H9 (cell line): ENCODE measurements around the gene ATRN. TPM values are rescaled to one million over a fixed set of nuclear protein-coding genes. Genes with fewer than 3 reads are reported as not detected.

Experiments used
- DNase-seq: peaks from one replicate; pipeline ENCODE4 v3.0.0-alpha.2; 2017
- H2AFZ ChIP-seq: one replicate; pipeline ENCODE4 v1.6.1; 2013; ENCODE audit warnings: mild to moderate bottlenecking, low read length, control low read depth, moderate library complexity
- H2AK5ac ChIP-seq: 2 replicates; pipeline ENCODE4 v1.6.1; 2013; ENCODE audit warnings: low read length, control low read depth, mixed read lengths; ENCODE audit not compliant: insufficient read length
- H2BK120ac ChIP-seq: one replicate; pipeline ENCODE4 v1.6.1; 2013; ENCODE audit warnings: low read depth, mild to moderate bottlenecking, low read length, control low read depth, inconsistent platforms; ENCODE audit not compliant: poor library complexity, severe bottlenecking
- H2BK12ac ChIP-seq: 2 replicates; pipeline ENCODE4 v1.6.1; 2013; ENCODE audit warnings: low read length, control low read depth, mixed read lengths, low read depth; ENCODE audit not compliant: insufficient read length
- H2BK15ac ChIP-seq: 2 replicates; pipeline ENCODE4 v1.6.1; 2013; ENCODE audit warnings: low read depth, low read length, control low read depth
- H2BK20ac ChIP-seq: one replicate; pipeline ENCODE4 v1.6.1; 2013; ENCODE audit warnings: low read depth, mild to moderate bottlenecking, low read length, control low read depth, inconsistent platforms; ENCODE audit not compliant: poor library complexity, severe bottlenecking
- H2BK5ac ChIP-seq: 2 replicates; pipeline ENCODE4 v1.6.1; 2013; ENCODE audit warnings: low read length, control low read depth, mixed read lengths; ENCODE audit not compliant: insufficient read length
- H3K14ac ChIP-seq: 2 replicates; pipeline ENCODE4 v1.6.1; 2013; ENCODE audit warnings: low read length, control low read depth; ENCODE audit not compliant: insufficient read depth
- H3K18ac ChIP-seq: 2 replicates; pipeline ENCODE4 v1.6.1; 2013; ENCODE audit warnings: low read depth, mild to moderate bottlenecking, mixed read lengths, low read length, control low read depth; ENCODE audit not compliant: insufficient read length
- H3K23ac ChIP-seq: 2 replicates; pipeline ENCODE4 v1.6.1; 2013; ENCODE audit warnings: low read length, control low read depth, mixed read lengths, low read depth; ENCODE audit not compliant: insufficient read length
- H3K23me2 ChIP-seq: 2 replicates; pipeline ENCODE4 v1.6.1; 2013; ENCODE audit warnings: low read depth, mild to moderate bottlenecking, mixed read lengths, low read length, control low read depth; ENCODE audit not compliant: insufficient read length, poor library complexity, severe bottlenecking
- H3K27ac ChIP-seq: 2 replicates; pipeline ENCODE4 v1.5.1; 2013; ENCODE audit warnings: low read length, control low read depth, mixed read lengths, low read depth; ENCODE audit not compliant: insufficient read length
- H3K27me3 ChIP-seq: 2 replicates; pipeline ENCODE4 v1.6.1; 2013; ENCODE audit warnings: low read length, control low read depth, inconsistent platforms; ENCODE audit not compliant: insufficient read depth
- H3K4ac ChIP-seq: 2 replicates; pipeline ENCODE4 v1.6.1; 2013; ENCODE audit warnings: low read depth, mild to moderate bottlenecking, control low read depth, inconsistent platforms, low read length, moderate library complexity
- H3K4me1 ChIP-seq: 2 replicates; pipeline ENCODE4 v1.6.1; 2013; ENCODE audit warnings: low read length, control low read depth, inconsistent platforms; ENCODE audit not compliant: insufficient read depth
- H3K4me2 ChIP-seq: 2 replicates; pipeline ENCODE4 v1.6.1; 2013; ENCODE audit warnings: low read length, control low read depth, mixed read lengths; ENCODE audit not compliant: insufficient read length, insufficient read depth
- H3K56ac ChIP-seq: 2 replicates; pipeline ENCODE4 v1.6.1; 2013; ENCODE audit warnings: low read depth, mild to moderate bottlenecking, mixed read lengths, low read length, control low read depth; ENCODE audit not compliant: insufficient read length
- H3K79me1 ChIP-seq: 2 replicates; pipeline ENCODE4 v1.6.1; 2013; ENCODE audit warnings: low read depth, mild to moderate bottlenecking, moderate library complexity, low read length, control low read depth, inconsistent platforms; ENCODE audit not compliant: insufficient read depth, poor library complexity, severe bottlenecking
- H3K79me2 ChIP-seq: 2 replicates; pipeline ENCODE4 v1.6.1; 2013; ENCODE audit warnings: low read length, control low read depth, inconsistent platforms; ENCODE audit not compliant: insufficient read depth
- H3K9ac ChIP-seq: 2 replicates; pipeline ENCODE4 v1.6.1; 2013; ENCODE audit warnings: low read length, control low read depth, mixed read lengths; ENCODE audit not compliant: insufficient read length; ENCODE audit errors: extremely low read depth
- H3K9me3 ChIP-seq: one replicate; pipeline ENCODE4 v1.6.1; 2013; ENCODE audit warnings: low read depth, low read length, inconsistent platforms; ENCODE audit not compliant: control insufficient read depth
- H3T11ph ChIP-seq: one replicate; pipeline ENCODE4 v1.6.1; 2013; ENCODE audit warnings: mild to moderate bottlenecking, low read length, control low read depth, inconsistent platforms
- H4K20me1 ChIP-seq: one replicate; pipeline ENCODE4 v1.6.1; 2013; ENCODE audit not compliant: control insufficient read depth, insufficient read length, insufficient read depth
- H4K5ac ChIP-seq: 2 replicates; pipeline ENCODE4 v1.6.1; 2013; ENCODE audit warnings: low read depth, mild to moderate bottlenecking, mixed read lengths, low read length, control low read depth; ENCODE audit not compliant: insufficient read length
- H4K8ac ChIP-seq: replicated peaks from 2 replicates; pipeline ENCODE4 v1.6.1; 2013; ENCODE audit warnings: low read length, control low read depth, mixed read lengths, low read depth; ENCODE audit not compliant: insufficient read length
- H4K91ac ChIP-seq: 2 replicates; pipeline ENCODE4 v1.6.1; 2013; ENCODE audit warnings: low read depth, mild to moderate bottlenecking, moderate library complexity, mixed read lengths, low read length, control low read depth; ENCODE audit not compliant: insufficient read length
- H3K27ac Mint-ChIP-seq, 3 experiments: 2 replicates in 2 of 3; 3 replicates in 1 of 3; pipeline ENCODE4 v1.8.0; 2020 to 2021; ENCODE audit warnings: mixed read lengths in 3 of 3, mild to moderate bottlenecking in 1 of 3, moderate library complexity in 1 of 3
- H3K27me3 Mint-ChIP-seq: 2 replicates; pipeline ENCODE4 v1.8.0; 2021; ENCODE audit warnings: low read depth, mild to moderate bottlenecking, moderate library complexity, mixed read lengths
- H3K36me3 Mint-ChIP-seq, 3 experiments: 2 replicates in 2 of 3; 3 replicates in 1 of 3; pipeline ENCODE4 v1.8.0; 2020 to 2021; ENCODE audit warnings: low read depth in 3 of 3, mixed read lengths in 3 of 3; ENCODE audit not compliant: insufficient read depth in 1 of 3
- H3K4me1 Mint-ChIP-seq, 2 experiments: 2 replicates each; pipeline ENCODE4 v1.8.0; 2020; ENCODE audit warnings: mixed read lengths in 2 of 2
- H3K4me3 Mint-ChIP-seq, 2 experiments: 2 replicates in 1 of 2; 3 replicates in 1 of 2; pipeline ENCODE4 v1.8.0; 2020 to 2021; ENCODE audit warnings: mild to moderate bottlenecking in 2 of 2, mixed read lengths in 2 of 2, moderate library complexity in 1 of 2
- H3K9me3 Mint-ChIP-seq, 2 experiments: 2 replicates in 1 of 2; 3 replicates in 1 of 2; pipeline ENCODE4 v1.8.0; 2020; ENCODE audit warnings: mild to moderate bottlenecking in 2 of 2, mixed read lengths in 2 of 2, moderate library complexity in 1 of 2
- WGBS: extraction: QIAGEN DNeasy Blood & Tissue Kit; methylation state at CpG from one replicate; pipeline ENCODE4 v1.1.7; 2013; ENCODE audit warnings: missing lambda C conversion rate, low lambda C conversion rate, mixed read lengths; ENCODE audit not compliant: insufficient read length; ENCODE audit errors: extremely low coverage; 5-methylcytosine and 5-hydroxymethylcytosine counted together
- total RNA-seq: library from RNA; stranded (reverse); gene quantifications from 2 replicates; pipeline ENCODE4 v1.2.1, GENCODE V29; 2021
- TF ChIP-seq, protein P1 (sequence below): fragments of 200-600 bp; sonication (generic); conservative IDR thresholded peaks from 3 replicates; pipeline ENCODE4 v1.8.0; 2021; ENCODE audit warnings: antibody characterized with exemption, mild to moderate bottlenecking

The ATRN gene
- total RNA-seq, 1 experiment from 2014 or later: 23.1 TPM

DNA sequence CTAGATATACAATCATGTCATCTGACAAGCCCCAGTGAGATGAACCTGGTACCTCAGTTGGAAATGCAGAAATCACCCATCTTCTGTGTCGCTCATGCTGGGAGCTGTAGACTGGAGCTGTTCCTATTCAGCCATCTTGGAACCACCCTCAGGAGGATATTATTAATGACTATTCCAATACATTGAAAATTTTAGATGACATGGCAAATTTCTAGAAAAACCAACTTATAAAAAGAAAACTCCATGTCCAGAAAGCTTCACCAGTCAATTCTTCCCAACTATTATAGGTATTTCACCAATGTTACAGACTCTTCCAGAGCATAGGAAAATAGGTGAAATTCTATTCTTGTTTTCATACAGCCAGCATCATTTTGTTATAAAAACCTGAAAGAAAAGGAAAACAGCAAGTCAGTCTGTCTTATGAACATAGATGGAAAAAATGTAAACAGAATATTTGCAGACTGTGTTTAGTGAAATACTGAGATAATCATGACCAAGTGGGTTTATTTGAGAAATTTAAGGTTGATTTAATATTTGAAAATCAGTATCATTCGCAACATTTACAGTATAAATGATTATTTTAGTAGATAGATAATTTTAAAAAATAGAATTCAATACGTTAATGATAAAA, 43.3 kb downstream of the ATRN start:
- H3K27ac Mint-ChIP-seq: no peak overlapping the region; a peak in 1 of 7 replicates
- no peaks in the 10 kb centered on the region for H3K79me2 ChIP-seq
- H3K4me2 ChIP-seq: no peak overlapping the region
- no peak overlapping the region for H3K4ac ChIP-seq
- H3K36me3 Mint-ChIP-seq: no peaks in the 10 kb centered on the region
- H4K91ac ChIP-seq: no peak overlapping the region
- H4K8ac ChIP-seq: no peak overlapping the region
- H4K5ac ChIP-seq: no peak overlapping the region
- H3K27me3 Mint-ChIP-seq: no peaks in the 10 kb centered on the region
- no peak overlapping the region for H2BK15ac ChIP-seq
- H2AFZ ChIP-seq: no peak overlapping the region
- TF ChIP-seq, protein P1, sequence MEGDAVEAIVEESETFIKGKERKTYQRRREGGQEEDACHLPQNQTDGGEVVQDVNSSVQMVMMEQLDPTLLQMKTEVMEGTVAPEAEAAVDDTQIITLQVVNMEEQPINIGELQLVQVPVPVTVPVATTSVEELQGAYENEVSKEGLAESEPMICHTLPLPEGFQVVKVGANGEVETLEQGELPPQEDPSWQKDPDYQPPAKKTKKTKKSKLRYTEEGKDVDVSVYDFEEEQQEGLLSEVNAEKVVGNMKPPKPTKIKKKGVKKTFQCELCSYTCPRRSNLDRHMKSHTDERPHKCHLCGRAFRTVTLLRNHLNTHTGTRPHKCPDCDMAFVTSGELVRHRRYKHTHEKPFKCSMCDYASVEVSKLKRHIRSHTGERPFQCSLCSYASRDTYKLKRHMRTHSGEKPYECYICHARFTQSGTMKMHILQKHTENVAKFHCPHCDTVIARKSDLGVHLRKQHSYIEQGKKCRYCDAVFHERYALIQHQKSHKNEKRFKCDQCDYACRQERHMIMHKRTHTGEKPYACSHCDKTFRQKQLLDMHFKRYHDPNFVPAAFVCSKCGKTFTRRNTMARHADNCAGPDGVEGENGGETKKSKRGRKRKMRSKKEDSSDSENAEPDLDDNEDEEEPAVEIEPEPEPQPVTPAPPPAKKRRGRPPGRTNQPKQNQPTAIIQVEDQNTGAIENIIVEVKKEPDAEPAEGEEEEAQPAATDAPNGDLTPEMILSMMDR: no peak
- no peak overlapping the region for H2AK5ac ChIP-seq
- peaks cover 2% of the 10 kb centered on the region; the same call in 1 of the 2 replicates for H3K4me1 ChIP-seq
- DNase-seq: no peak
- H3K79me1 ChIP-seq: no peaks in the 10 kb centered on the region
- no peak overlapping the region for H3K56ac ChIP-seq
- H3K9me3 Mint-ChIP-seq: peaks cover 0 to 4% of the 10 kb centered on the region in 2 experiments; a peak in 1 of 5 replicates
- H3K23ac ChIP-seq: no peak overlapping the region
- no peaks in the 10 kb centered on the region for H3K23me2 ChIP-seq
- H3K18ac ChIP-seq: no peak overlapping the region
- H3K4me3 Mint-ChIP-seq: no peak overlapping the region
- H2BK12ac ChIP-seq: no peak overlapping the region
- H3T11ph ChIP-seq: no peak overlapping the region
- no peaks in the 10 kb centered on the region for H3K27me3 ChIP-seq
- no peak overlapping the region for H2BK120ac ChIP-seq
- H2BK20ac ChIP-seq: no peak overlapping the region
- no peaks in the 10 kb centered on the region for H3K9me3 ChIP-seq
- no peaks in the 10 kb centered on the region for H4K20me1 ChIP-seq
- no peak overlapping the region for H3K9ac ChIP-seq
- H3K27ac ChIP-seq: no peak overlapping the region
- WGBS: no CpG with 5 or more reads among the region's 3 CpGs
- H3K14ac ChIP-seq: no peak overlapping the region
- no peaks in the 10 kb centered on the region for H3K4me1 Mint-ChIP-seq
- H2BK5ac ChIP-seq: no peak overlapping the region
